GM12891 (cell line): ENCODE data around the gene ZIC2.

Experiments used
- POLR2A ChIP-seq: IDR thresholded peaks from 2 replicates; pipeline ENCODE4 v1.6.1; 2011; ENCODE audit warnings: low read depth, low read length, control low read depth
- POLR2AphosphoS5 ChIP-seq: IDR thresholded peaks from 2 replicates; pipeline ENCODE4 v1.6.1; 2011; ENCODE audit warnings: low read depth, low read length, control low read depth

DNA sequence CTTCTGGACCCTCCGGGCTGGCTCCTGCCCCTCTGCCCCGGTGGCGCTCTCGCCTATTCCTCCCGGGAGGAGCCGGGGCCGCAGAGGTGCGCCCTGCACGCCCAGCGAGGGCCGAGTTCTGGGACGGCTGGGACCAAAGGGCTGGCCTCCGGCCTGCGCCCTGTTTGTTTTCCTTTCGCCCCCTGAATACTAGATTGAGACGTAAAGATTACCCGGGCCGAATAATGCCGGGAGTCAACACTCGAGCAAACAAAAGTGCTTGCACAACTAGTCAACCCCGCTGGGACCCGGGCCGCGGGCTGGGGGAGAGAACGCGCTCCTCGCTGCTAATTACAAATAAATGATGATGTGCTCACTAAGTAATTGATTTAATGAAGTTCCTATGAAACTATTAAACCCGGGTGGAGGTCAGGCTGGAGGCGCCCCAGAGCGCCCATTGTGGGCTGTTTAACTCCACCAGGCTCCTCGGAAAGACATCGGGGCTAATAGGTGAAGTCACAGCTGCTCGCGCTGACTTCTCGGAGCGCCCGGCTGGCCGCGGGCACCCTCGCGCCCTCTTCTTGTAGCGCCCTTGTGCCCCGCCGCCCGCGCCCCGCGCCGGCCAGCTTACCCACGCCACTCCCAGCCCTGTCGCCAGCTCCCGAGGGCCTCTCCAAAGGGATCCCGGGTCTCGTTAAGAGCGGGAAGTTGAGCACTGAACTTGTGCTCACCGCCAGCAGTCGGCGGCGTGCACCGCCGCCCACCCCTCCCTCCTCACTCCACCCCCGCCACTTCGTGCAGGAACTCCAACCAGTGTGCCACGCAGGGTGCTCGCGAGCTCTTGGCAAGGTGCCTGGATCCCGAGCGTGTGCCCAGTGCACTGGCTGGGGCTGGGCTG lies 24.9 kb upstream of the ZIC2 start:
- TF ChIP-seq POLR2A (no peak), POLR2AphosphoS5 (no peak)
